Mucosa of descending colon (tissue), 3 donors: Measurements from ENCODE around the gene HPS4. TPM values are rescaled to one million over a fixed set of nuclear protein-coding genes. Genes with fewer than 3 reads are reported as not detected.

ENCODE experiments used
- ATAC-seq: fragments of 200-7000 bp; cut with Tn5 transposase; one replicate; pipeline ENCODE4 v1.9.1; 2020; ENCODE audit warnings: mild to moderate bottlenecking, moderate library complexity
- DNase-seq, 3 donors: peaks; one replicate each; pipeline ENCODE4 v3.0.0-alpha.2; 2020
- H3K36me3 ChIP-seq: fragments of 200-600 bp; one replicate; pipeline ENCODE4 v1.8.0; 2021; ENCODE audit warnings: low read depth, mild to moderate bottlenecking
- H3K4me1 ChIP-seq: fragments of 200-600 bp; one replicate; pipeline ENCODE4 v1.8.0; 2021; ENCODE audit warnings: low read depth, mild to moderate bottlenecking
- H3K4me3 ChIP-seq: fragments of 200-600 bp; one replicate; pipeline ENCODE4 v1.8.0; 2021; ENCODE audit warnings: mild to moderate bottlenecking
- H3K9me3 ChIP-seq: fragments of 200-600 bp; one replicate; pipeline ENCODE4 v1.8.0; 2021; ENCODE audit warnings: mild to moderate bottlenecking
- intact Hi-C, 2 donors: fragments of 100-400 bp; cut with DNase I in 1 of 2; cut with micrococcal nuclease in 1 of 2; formaldehyde crosslinking; loops; one replicate each; pipeline versions ENCODE4 v1.11.0 to v1.11.1; 2022; cut with DNase I, micrococcal nuclease
- total RNA-seq, 3 donors: library from RNA; stranded (reverse); fragmentation: NEBNext Ultra II Directional in 2 of 3; extraction: Animal tissue kit (Norgen Biotek cat#: 25700) in 2 of 3; gene quantifications; one replicate each; pipeline versions ENCODE4 v1.2.1 to v1.2.4, GENCODE V29; 2021 to 2023
- TF ChIP-seq, protein P1 (sequence below): fragments of 200-600 bp; IDR thresholded peaks from one replicate; pipeline ENCODE4 v1.8.0; 2022; ENCODE audit warnings: antibody characterized with exemption, mild to moderate bottlenecking
- donor health status: DM: no; HTN: no; CAD: no; lungs with moderate emphysema.
- donor health status: DM: no; HTN: no; CAD: no.
- donor health status: DM: no; HTN: yes; CAD: no.

The HPS4 gene
- total RNA-seq, 3 donors from 2014 or later: 28.6 to 29.2 (median 28.9) TPM

DNA sequence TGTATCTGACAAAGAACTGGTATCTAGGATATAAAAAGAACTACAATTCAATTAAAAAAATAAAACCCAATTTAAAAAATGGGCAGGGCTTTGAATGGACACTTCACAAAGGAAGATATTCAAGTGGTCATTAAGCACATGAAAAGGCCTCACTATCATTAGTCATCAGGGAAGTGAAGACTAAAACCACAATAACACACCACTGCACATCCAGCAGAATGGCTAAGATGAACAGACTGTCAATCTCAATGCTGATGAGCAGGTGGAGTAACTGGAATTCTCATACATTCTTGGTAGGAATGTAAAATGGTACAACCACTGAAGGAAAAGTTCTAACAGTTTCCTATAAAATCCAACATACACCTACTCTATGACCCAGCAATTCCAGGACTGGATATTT is 8.9 kb downstream of the HPS4 start:
- peaks cover 6% of the 10 kb centered on the region for H3K4me1 ChIP-seq
- peaks cover 4% of the 10 kb centered on the region for H3K36me3 ChIP-seq
- H3K9me3 ChIP-seq: no peaks in the 10 kb centered on the region
- intact Hi-C loops: no loop called here
- ATAC-seq (no peak), DNase-seq (no peak)
- TF ChIP-seq, protein P1, sequence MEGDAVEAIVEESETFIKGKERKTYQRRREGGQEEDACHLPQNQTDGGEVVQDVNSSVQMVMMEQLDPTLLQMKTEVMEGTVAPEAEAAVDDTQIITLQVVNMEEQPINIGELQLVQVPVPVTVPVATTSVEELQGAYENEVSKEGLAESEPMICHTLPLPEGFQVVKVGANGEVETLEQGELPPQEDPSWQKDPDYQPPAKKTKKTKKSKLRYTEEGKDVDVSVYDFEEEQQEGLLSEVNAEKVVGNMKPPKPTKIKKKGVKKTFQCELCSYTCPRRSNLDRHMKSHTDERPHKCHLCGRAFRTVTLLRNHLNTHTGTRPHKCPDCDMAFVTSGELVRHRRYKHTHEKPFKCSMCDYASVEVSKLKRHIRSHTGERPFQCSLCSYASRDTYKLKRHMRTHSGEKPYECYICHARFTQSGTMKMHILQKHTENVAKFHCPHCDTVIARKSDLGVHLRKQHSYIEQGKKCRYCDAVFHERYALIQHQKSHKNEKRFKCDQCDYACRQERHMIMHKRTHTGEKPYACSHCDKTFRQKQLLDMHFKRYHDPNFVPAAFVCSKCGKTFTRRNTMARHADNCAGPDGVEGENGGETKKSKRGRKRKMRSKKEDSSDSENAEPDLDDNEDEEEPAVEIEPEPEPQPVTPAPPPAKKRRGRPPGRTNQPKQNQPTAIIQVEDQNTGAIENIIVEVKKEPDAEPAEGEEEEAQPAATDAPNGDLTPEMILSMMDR: no peak
- H3K4me3 ChIP-seq: no peak overlapping the region

DNA sequence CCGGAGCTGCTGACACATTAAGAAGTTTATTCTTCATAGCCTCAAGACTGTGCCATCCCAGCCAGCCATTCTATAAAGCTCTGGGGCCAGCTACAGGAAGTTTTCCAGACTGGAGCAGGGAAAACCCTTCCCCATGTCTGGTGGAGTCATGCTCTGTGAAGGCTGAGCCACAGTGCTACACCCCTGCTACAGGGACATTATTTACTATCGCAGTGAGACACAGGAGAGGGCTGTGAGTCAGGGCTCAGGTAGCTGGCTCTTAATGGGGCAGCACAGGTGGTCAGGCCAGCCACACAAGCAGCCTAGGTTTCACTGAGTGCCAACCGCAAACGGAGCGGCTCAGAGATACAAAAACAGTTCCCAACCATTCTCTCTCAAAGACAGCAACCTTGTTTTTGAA is 12.1 kb downstream of the HPS4 start:
- H3K36me3 ChIP-seq: peaks cover 4% of the 10 kb centered on the region
- ATAC-seq (peak; percentile 59), DNase-seq (no peak)
- TF ChIP-seq, protein P1: no peak
- H3K4me1 ChIP-seq: no peaks in the 10 kb centered on the region
- intact Hi-C loops: no loop called here
- no peak overlapping the region for H3K4me3 ChIP-seq
- H3K9me3 ChIP-seq: no peaks in the 10 kb centered on the region

DNA sequence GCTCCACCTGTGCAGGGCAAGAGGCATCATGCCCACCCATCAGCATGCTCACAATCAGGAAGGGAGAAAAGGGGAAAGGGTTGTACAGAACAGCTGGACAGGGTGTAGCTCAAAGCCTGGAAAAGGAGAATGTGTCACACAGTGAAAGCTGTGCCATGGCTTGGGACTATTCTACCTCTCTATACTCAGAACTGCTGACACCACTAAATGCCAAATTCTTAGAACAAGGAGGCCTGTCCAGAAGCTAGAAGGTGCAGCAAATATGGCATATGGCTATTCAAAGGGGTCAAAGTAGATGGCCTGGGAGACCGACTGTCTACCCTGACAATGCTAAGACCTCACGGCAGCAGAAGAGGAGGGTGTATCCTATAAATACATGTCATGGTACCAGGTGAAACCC is 12.8 kb downstream of the HPS4 start:
- TF ChIP-seq, protein P1: no peak
- Histone ChIP-seq H3K4me3 (no peak overlapping the region), H3K4me1 (no peaks in the 10 kb centered on the region), H3K36me3 (peaks cover 4% of the 10 kb centered on the region), H3K9me3 (no peaks in the 10 kb centered on the region)
- intact Hi-C loops: no loop called here
- ATAC-seq: no peak
- DNase-seq: no peak

DNA sequence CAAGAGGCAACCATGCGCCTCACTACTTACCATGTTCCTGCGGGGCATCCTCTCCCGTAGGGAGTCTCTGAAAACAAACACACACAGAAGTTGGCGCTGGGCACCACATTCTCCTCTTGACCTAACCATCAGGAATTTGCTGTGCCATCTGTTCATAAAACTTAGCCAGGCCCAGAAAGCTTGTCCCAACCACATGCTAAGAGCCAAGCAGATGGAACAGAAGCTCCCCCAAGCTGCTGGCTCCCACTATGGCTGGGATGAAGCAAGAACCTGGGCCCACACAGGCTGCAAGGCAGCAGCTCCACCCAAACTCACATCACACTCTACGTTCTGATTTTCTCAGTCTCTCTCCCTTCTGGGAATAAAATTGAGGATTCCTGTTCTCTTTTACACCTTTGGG is 17.4 kb downstream of the HPS4 start:
- intact Hi-C loops: no loop called here
- TF ChIP-seq, protein P1: no peak
- no peak overlapping the region for H3K4me3 ChIP-seq
- H3K36me3 ChIP-seq: peaks cover 5% of the 10 kb centered on the region
- no peaks in the 10 kb centered on the region for H3K9me3 ChIP-seq
- H3K4me1 ChIP-seq: no peaks in the 10 kb centered on the region
- no peak for DNase-seq
- ATAC-seq: no peak

DNA sequence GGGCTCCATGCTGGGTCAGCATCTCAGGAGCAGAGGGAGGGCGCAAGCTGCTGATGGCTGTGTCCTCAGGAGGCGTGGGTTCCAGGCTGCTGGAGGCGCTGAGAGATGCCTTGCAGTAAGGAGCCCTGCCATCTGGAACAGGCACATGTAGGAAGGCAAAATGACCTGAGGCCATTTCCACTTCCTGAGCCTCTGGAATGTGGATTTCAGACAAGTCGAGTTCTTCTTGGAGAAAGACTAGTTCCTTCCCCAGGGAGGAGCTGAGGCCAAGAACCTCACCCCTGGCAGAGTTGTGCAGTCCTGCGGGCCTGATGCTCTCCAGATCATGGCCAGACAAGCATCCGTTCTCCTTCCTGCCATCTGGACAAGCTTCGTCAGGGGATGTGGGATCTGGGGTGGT is 19.3 kb downstream of the HPS4 start:
- TF ChIP-seq, protein P1: no peak
- Histone ChIP-seq H3K4me1 (no peaks in the 10 kb centered on the region), H3K4me3 (no peak overlapping the region), H3K9me3 (no peaks in the 10 kb centered on the region), H3K36me3 (peaks cover 5% of the 10 kb centered on the region)
- no peak for DNase-seq
- no peak for ATAC-seq
- intact Hi-C loops: no loop called here

DNA sequence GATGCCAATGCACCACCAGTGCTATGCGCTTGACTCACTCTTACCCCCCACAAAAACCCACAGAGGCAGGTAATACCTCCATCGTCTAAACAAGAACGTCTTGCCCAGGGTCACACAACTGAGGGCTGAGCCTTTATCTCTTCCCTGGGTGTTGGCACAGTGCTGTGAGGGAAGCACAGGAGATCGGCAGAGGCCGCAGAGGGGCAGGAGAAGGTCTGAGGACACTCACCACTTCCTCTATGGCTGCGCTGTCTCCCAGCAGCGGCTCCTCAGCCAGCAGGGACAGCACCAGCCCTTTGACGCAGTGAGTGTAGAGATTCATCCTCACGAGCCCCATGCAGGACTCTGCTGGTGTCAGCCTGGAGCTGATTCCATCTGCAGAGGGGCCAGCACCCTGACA is 19.9 kb downstream of the HPS4 start:
- Histone ChIP-seq H3K36me3 (peaks cover 5% of the 10 kb centered on the region), H3K4me1 (no peaks in the 10 kb centered on the region), H3K9me3 (no peaks in the 10 kb centered on the region), H3K4me3 (no peak overlapping the region)
- TF ChIP-seq, protein P1: no peak
- intact Hi-C loops: no loop called here
- DNase-seq (no peak), ATAC-seq (no peak)
